ENCODE results near the gene ZFAND2A. TPM values are rescaled to one million over a fixed set of nuclear protein-coding genes. Genes with fewer than 3 reads are reported as not detected.

The ZFAND2A gene
- total RNA-seq, 4 donors from 2014 or later = 17.8 to 27.0 (median 22.3) TPM

GRCh38 chr7:1111156-1111555, 48.8 kb downstream of the ZFAND2A start:
- Histone ChIP-seq H3K4me1 (no peaks in the 10 kb centered on the region), H3K9me3 (no peaks in the 10 kb centered on the region), H3K4me3 (no peak overlapping the region), H3K36me3 (peaks cover 4% of the 10 kb centered on the region), H3K27ac (no peak overlapping the region), H3K27me3 (no peaks in the 10 kb centered on the region)
- DNase-seq (ENCODE audit: low spot score in 2 of 2) = no peak
- WGBS = 91% methylated on average over 3 of the region's 3 CpGs
- TF ChIP-seq EP300 (IDR thresholded peaks at IDR 0.05) (no peak), CTCF (IDR thresholded peaks at IDR 0.05) (no peak), POLR2A (IDR thresholded peaks at IDR 0.05) (no peak), POLR2AphosphoS5 (IDR thresholded peaks at IDR 0.05) (no peak)

GRCh38 chr7:1110358-1110757, 49.6 kb downstream of the ZFAND2A start:
- 93% methylated on average over 28 of the region's 28 CpGs for WGBS

GRCh38 chr7:1109581-1110310, 50.2 kb downstream of the ZFAND2A start:
- 95% methylated on average over 43 of the region's 55 CpGs for WGBS
- no peak for DNase-seq (ENCODE audit: low spot score in 2 of 2)
- Histone ChIP-seq H3K9me3 (no peaks in the 10 kb centered on the region), H3K27me3 (no peaks in the 10 kb centered on the region), H3K4me3 (no peak overlapping the region), H3K4me1 (no peaks in the 10 kb centered on the region), H3K36me3 (peaks cover 4% of the 10 kb centered on the region), H3K27ac (no peak overlapping the region)
- no peak for TF ChIP-seq CTCF (IDR thresholded peaks at IDR 0.05)
- TF ChIP-seq POLR2AphosphoS5 (IDR thresholded peaks at IDR 0.05) = no peak
- no peak for TF ChIP-seq POLR2A (IDR thresholded peaks at IDR 0.05)
- TF ChIP-seq EP300 (IDR thresholded peaks at IDR 0.05) = no peak

More at GRCh38 chr7:1110358-1110757, 49.6 kb downstream of the ZFAND2A start:
- Histone ChIP-seq H3K27ac (no peak overlapping the region), H3K36me3 (peaks cover 4% of the 10 kb centered on the region), H3K27me3 (no peaks in the 10 kb centered on the region), H3K9me3 (no peaks in the 10 kb centered on the region), H3K4me3 (no peak overlapping the region), H3K4me1 (no peaks in the 10 kb centered on the region)
- TF ChIP-seq EP300 (IDR thresholded peaks at IDR 0.05) (no peak), POLR2AphosphoS5 (IDR thresholded peaks at IDR 0.05) (no peak), CTCF (IDR thresholded peaks at IDR 0.05) (no peak), POLR2A (IDR thresholded peaks at IDR 0.05) (no peak)
- DNase-seq (ENCODE audit: low spot score in 2 of 2) = no peak

GRCh38 chr7:1108264-1108920, 51.6 kb downstream of the ZFAND2A start:
- DNase-seq (ENCODE audit: low spot score in 2 of 2) = no peak
- Histone ChIP-seq H3K27ac (no peak overlapping the region), H3K36me3 (peaks cover 4% of the 10 kb centered on the region), H3K4me1 (no peaks in the 10 kb centered on the region), H3K9me3 (no peaks in the 10 kb centered on the region), H3K27me3 (no peaks in the 10 kb centered on the region), H3K4me3 (no peak overlapping the region)
- TF ChIP-seq EP300 (IDR thresholded peaks at IDR 0.05) = no peak
- TF ChIP-seq CTCF (IDR thresholded peaks at IDR 0.05) = no peak
- TF ChIP-seq POLR2A (IDR thresholded peaks at IDR 0.05) = no peak
- TF ChIP-seq POLR2AphosphoS5 (IDR thresholded peaks at IDR 0.05) = no peak
- 93% methylated on average over 12 of the region's 30 CpGs for WGBS

- H3K4me1 ChIP-seq = no peaks in the 10 kb centered on the region
- no peaks in the 10 kb centered on the region for H3K9me3 ChIP-seq
- H3K36me3 ChIP-seq = no peaks in the 10 kb centered on the region
- 77% methylated on average over 19 of the region's 20 CpGs for WGBS
- H3K27ac ChIP-seq = no peak overlapping the region
- DNase-seq (ENCODE audit: low spot score in 2 of 2) = no peak
- TF ChIP-seq POLR2A (IDR thresholded peaks at IDR 0.05) (no peak), EP300 (IDR thresholded peaks at IDR 0.05) (no peak), CTCF (IDR thresholded peaks at IDR 0.05) (no peak), POLR2AphosphoS5 (IDR thresholded peaks at IDR 0.05) (no peak)
- no peak overlapping the region for H3K4me3 ChIP-seq
- no peaks in the 10 kb centered on the region for H3K27me3 ChIP-seq
These were observed 53.1 kb downstream of the ZFAND2A start for GRCh38 chr7:1106793-1107421.

Data from suprapubic skin (tissue), 4 donors.